Adrenal gland (tissue), 12 donors: ENCODE data around the gene AUTS2. TPM values are rescaled to one million over a fixed set of nuclear protein-coding genes. Genes with fewer than 3 reads are reported as not detected.

ENCODE experiments used
- DNase-seq, 7 donors: peaks; one replicate each; pipeline ENCODE4 v3.0.0-alpha.2; 2019 to 2020
- H3K27ac ChIP-seq, 5 donors: fragments of 200-600 bp; sonication (generic) in 4 of 5; 1 replicate in 3 of 5; 2 replicates in 2 of 5; pipeline versions ENCODE4 v1.5.1 to v1.8.0; 2016 to 2020; ENCODE audit warnings: mild to moderate bottlenecking in 1 of 5
- H3K27me3 ChIP-seq: fragments of 200-600 bp; 2 replicates; pipeline ENCODE4 v1.8.0; 2021
- H3K36me3 ChIP-seq, 2 donors: fragments of 200-600 bp; replicated peaks in 1 of 2; 1 replicate in 1 of 2; 2 replicates in 1 of 2; pipeline versions ENCODE4 v1.5.1 to v1.8.0; 2018 to 2022
- H3K4me1 ChIP-seq, 2 donors: fragments of 200-600 bp; replicated peaks in 1 of 2; 1 replicate in 1 of 2; 2 replicates in 1 of 2; pipeline versions ENCODE4 v1.5.1 to v1.8.0; 2018 to 2021
- H3K4me3 ChIP-seq, 4 donors: fragments of 200-600 bp; sonication (generic) in 3 of 4; one replicate each; pipeline ENCODE4 v1.5.1; 2016 to 2018
- H3K9me3 ChIP-seq, 3 donors: fragments of 200-600 bp; sonication (generic) in 1 of 3; replicated peaks in 1 of 3; 1 replicate in 2 of 3; 2 replicates in 1 of 3; pipeline versions ENCODE4 v1.5.1 to v1.8.0; 2016 to 2021
- POLR2A ChIP-seq, 2 donors: fragments of 450-650 bp; IDR thresholded peaks; one replicate each; pipeline ENCODE4 v1.6.1; 2017; ENCODE audit warnings: antibody characterized with exemption in 2 of 2, mild to moderate bottlenecking in 2 of 2, moderate library complexity in 1 of 2
- WGBS, 4 donors: extraction: QIAGEN DNeasy Blood & Tissue Kit in 2 of 4; methylation state at CpG; one replicate each; pipeline versions ENCODE4 v1.1.5 to v1.1.7; 2013 to 2017; 5-methylcytosine and 5-hydroxymethylcytosine counted together
- intact Hi-C, 2 donors: fragments of 100-400 bp; cut with DNase I; formaldehyde crosslinking; loops; one replicate each; pipeline versions ENCODE4 v1.14.1 to v1.15.0; 2022 to 2023
- polyA plus RNA-seq, 3 donors: library from polyadenylated mRNA; stranded (reverse); fragments of 200-250 nt in 2 of 3; fragments of 350-450 nt in 1 of 3; fragmentation: Illumina TruSeq in 1 of 3; extraction: RNeasy Lipid Tissue Mini Kit (QIAGEN cat#74804) in 1 of 3; gene quantifications; one replicate each; pipeline ENCODE4 v1.2.3, GENCODE V29; 2013 to 2014
- total RNA-seq, 9 donors: library from RNA; depleted of rRNA in 4 of 9; stranded (reverse); fragments of >200 nt in 4 of 9; fragments of 120-200 nt in 1 of 9; fragmentation: NEBNext Ultra II Directional in 1 of 9; extraction: Animal tissue kit (Norgen Biotek cat#: 25700) in 1 of 9; gene quantifications; one replicate each; pipeline versions ENCODE4 v1.1.0 to v1.2.4, GENCODE V29; 2013 to 2023
- TF ChIP-seq, protein P1 (sequence below), 6 experiments: fragments of 450-650 bp in 4 of 6; fragments of 200-600 bp in 2 of 6; sonication (generic) in 1 of 6; IDR thresholded peaks; 1 replicate in 5 of 6; 2 replicates in 1 of 6; pipeline versions ENCODE4 v1.5.1 to v1.8.0; 2016 to 2021; ENCODE audit warnings: antibody characterized with exemption in 6 of 6, mild to moderate bottlenecking in 2 of 6, moderate library complexity in 1 of 6
- donor health status: healthy with polysubstance abuse.
- donor health status: Bipolar disorder and iron deficiency.
- donor health status: DM: yes; HTN: yes; CAD: no.
- donor health status: DM: no; HTN: no; CAD: no.
- donor health status: DM: no; HTN: no; CAD: no.
- donor health status: DM: yes; HTN: yes; CAD: no.

The AUTS2 gene
- total and polyA plus RNA-seq, 12 donors: 6.4 to 44.0 (median 15.2) TPM

- Histone ChIP-seq H3K27ac (no peak overlapping the region), H3K36me3 (no peaks in the 10 kb centered on the region), H3K9me3 (no peaks in the 10 kb centered on the region), H3K27me3 (no peaks in the 10 kb centered on the region), H3K4me1 (no peaks in the 10 kb centered on the region), H3K4me3 (no peak overlapping the region)
- DNase-seq: no peak
- 89 to 95% (median 92%) methylated on average over 5 of the region's 5 CpGs for WGBS, 4 donors
- intact Hi-C loops: no loop called here
- TF ChIP-seq, protein P1, sequence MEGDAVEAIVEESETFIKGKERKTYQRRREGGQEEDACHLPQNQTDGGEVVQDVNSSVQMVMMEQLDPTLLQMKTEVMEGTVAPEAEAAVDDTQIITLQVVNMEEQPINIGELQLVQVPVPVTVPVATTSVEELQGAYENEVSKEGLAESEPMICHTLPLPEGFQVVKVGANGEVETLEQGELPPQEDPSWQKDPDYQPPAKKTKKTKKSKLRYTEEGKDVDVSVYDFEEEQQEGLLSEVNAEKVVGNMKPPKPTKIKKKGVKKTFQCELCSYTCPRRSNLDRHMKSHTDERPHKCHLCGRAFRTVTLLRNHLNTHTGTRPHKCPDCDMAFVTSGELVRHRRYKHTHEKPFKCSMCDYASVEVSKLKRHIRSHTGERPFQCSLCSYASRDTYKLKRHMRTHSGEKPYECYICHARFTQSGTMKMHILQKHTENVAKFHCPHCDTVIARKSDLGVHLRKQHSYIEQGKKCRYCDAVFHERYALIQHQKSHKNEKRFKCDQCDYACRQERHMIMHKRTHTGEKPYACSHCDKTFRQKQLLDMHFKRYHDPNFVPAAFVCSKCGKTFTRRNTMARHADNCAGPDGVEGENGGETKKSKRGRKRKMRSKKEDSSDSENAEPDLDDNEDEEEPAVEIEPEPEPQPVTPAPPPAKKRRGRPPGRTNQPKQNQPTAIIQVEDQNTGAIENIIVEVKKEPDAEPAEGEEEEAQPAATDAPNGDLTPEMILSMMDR (IDR thresholded peaks at IDR 0.05): no peak
- TF ChIP-seq POLR2A (IDR thresholded peaks at IDR 0.05): no peak
These were observed 1059.3 kb downstream of the AUTS2 start for GRCh38 chr7:70657571-70657970.

GRCh38 chr7:70657989-70658632, 1059.8 kb downstream of the AUTS2 start:
- no peak for TF ChIP-seq POLR2A (IDR thresholded peaks at IDR 0.05)
- TF ChIP-seq, protein P1 (IDR thresholded peaks at IDR 0.05): no peak
- H3K36me3 ChIP-seq: no peaks in the 10 kb centered on the region
- no peaks in the 10 kb centered on the region for H3K4me1 ChIP-seq
- no peak overlapping the region for H3K27ac ChIP-seq
- H3K9me3 ChIP-seq: no peaks in the 10 kb centered on the region
- no peaks in the 10 kb centered on the region for H3K27me3 ChIP-seq
- no peak overlapping the region for H3K4me3 ChIP-seq
- intact Hi-C loops: no loop called here
- WGBS, 4 donors: 88 to 96% (median 95%) methylated on average over 9 of the region's 9 CpGs
- no peak for DNase-seq

GRCh38 chr7:70659263-70659662, 1061.0 kb downstream of the AUTS2 start:
- intact Hi-C loops: no loop called here
- Histone ChIP-seq H3K27ac (no peak overlapping the region), H3K36me3 (no peaks in the 10 kb centered on the region), H3K4me3 (no peak overlapping the region), H3K9me3 (no peaks in the 10 kb centered on the region), H3K27me3 (no peaks in the 10 kb centered on the region), H3K4me1 (no peaks in the 10 kb centered on the region)
- TF ChIP-seq, protein P1 (IDR thresholded peaks at IDR 0.05): no peak
- no peak for TF ChIP-seq POLR2A (IDR thresholded peaks at IDR 0.05)
- DNase-seq: no peak
- WGBS, 4 donors: 91 to 100% (median 97%) methylated on average over 8 of the region's 8 CpGs

DNA sequence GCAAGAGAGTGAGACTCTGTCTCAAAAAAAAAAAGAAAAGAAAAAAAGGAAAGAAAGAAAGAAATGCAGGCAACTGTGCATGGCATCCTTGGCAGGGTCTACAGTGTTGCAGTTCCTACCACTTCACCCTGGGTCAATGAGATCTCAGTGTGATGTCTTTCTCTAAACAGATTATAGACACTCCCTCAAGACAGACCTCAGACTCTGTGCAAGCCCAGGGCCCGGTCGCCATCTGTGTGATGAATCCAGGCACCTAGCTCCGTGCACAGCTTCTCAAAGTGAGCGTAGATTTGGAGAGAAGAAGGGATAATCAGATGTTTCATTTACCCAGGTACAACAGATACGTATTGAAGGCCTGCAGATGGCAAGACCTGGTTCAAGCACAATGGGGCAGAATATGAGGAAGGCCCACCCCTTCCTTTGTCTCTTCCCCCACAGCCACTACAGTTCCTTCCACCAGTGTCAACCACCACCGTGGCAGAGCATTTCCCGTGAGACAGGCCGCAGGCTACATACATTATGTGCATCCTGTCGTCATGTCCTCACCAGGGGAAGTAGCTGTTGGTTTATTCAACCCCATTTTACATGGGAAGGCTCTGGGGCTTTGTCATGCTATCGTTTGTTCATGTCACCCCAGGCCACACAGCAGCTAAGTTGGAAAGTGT, 1062.0 kb downstream of the AUTS2 start:
- DNase-seq: no peak
- TF ChIP-seq, protein P1 (IDR thresholded peaks at IDR 0.05): no peak
- no peak for TF ChIP-seq POLR2A (IDR thresholded peaks at IDR 0.05)
- Histone ChIP-seq H3K4me3 (no peak overlapping the region), H3K27ac (no peak overlapping the region), H3K27me3 (no peaks in the 10 kb centered on the region), H3K4me1 (no peaks in the 10 kb centered on the region), H3K9me3 (no peaks in the 10 kb centered on the region), H3K36me3 (no peaks in the 10 kb centered on the region)
- intact Hi-C loops: no loop called here
- 86 to 90% (median 88%) methylated on average over 10 of the region's 10 CpGs for WGBS, 4 donors
